ENCODE data around the gene CDKN1C. TPM values are rescaled to one million over a fixed set of nuclear protein-coding genes. Genes with fewer than 3 reads are reported as not detected.
A peak's percentile ranks its signal among the peaks of the same experiment; 100 is the strongest.

CDKN1C gene
- total RNA-seq, 1 experiment from 2014 or later = 9.1 TPM

DNA sequence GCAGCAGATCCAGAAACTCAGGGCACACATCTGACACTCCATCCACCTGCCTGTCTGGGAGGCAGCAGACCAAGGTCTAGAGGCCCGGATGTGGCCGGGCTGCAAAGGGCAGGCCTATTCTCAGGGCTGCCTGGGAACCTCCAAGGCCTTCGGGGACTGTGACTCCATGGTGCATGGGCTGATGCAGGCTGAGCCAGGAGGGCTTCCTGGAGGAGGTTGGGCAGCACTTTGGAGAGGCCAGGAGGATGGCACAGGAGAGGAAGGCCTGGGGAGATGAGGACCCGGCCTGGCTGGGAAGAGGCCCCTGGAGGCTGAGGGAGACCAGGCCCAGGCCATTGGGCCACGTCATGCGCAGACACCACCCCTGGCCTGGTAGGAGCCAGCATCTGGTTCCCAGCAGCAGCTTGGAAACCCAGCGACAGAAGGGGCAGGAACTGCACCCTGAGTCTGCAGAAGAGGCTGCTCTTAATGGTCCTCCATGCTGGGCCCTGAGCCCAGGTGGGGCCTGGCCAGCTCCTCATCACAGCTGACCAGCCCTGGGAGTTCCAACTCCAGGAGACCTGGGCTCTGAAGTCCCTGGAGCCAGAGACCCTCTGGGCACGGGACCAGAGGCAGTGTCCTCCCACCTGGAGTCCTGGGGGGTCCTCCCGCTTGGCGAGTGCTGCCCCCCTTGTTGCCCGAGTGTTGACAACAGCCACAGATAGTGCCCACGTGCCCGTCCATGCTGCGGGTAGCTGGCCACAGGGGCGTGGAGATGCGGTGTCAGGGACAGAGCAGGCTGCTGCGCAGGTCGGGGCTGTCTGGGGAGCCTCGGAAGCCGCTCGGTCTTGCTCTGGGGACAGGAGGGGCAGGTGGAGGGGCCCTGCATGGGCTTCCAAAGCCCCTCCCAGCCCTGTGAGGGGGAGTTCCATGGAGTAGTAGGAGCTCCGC is 38.1 kb upstream of the CDKN1C start:
- peak; percentile 30 for DNase-seq (ENCODE audit: low spot score)

DNA sequence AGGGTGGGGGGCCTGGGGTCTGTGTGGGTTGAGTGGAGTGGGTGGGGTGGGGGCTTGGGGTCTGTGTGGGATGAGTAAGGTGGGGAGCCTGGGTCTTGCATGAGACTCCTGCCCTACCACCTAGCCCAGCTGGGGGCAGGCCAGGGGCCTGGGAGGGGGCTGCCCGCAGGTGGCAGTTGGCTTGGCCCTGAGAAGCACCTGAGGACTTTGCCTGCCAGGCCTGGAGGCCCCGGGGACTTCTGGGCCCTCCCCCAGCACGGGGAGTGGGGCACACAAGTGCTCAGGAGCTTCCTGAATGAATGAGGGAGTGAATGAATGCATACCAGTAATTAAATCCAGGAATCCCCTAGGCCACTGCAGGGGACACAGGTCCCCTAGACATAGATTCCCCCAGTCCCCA is 37.1 kb upstream of the CDKN1C start:
- no peak for DNase-seq (ENCODE audit: low spot score)

DNA sequence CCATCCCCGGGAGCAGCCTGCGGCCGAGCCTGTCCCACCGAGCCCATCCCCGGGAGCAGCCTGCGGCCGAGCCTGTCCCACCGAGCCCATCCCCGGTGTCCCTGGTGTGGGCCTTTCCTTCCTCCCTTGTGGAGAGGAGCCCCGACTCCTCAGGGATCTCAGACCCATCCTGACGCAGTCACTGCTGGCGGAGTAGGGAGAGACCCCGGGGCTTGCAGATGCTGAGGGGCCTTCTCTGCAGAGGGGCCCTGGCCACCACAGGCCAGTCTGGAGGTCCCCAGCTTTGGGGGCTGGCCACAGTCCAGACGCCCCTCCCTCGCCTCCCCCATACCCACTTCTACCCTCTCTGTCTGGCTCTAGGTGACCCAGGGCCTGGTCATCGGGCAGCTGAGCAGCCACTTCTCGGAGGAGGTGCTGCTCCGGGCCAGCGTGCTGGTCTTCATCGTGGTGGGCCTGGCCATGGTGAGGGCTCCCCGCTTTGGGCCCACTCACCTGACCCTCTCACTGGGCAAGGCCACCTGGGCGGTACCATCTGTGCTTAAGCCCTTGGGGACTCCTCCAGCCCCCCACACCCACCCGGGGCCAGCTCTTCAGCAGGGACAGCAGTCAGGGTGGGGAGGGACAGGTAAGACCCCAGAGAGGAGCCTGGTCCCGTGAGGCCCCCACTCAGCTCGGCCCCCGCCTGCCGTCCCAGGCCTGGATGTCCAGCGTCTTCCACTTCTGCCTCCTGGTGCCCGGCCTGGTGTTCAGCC is 36.3 kb upstream of the CDKN1C start:
- no peak for DNase-seq (ENCODE audit: low spot score)

DNA sequence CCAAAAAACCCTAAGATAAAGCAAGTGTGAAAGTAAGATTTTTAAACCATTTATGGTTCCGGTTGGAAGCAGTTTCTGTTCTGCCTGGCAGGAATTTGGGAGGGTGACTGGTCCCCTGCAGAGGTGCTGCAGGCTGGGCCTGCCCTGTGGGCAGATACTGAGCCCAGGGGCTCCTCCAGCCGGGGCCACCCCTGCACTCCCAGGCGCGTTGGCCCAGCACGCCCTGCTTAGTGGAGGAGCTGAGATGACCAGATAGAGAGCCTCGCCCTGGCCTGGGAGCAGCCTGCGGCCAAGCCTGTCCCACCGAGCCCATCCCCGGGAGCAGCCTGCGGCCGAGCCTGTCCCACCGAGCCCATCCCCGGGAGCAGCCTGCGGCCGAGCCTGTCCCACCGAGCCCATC is 35.7 kb upstream of the CDKN1C start:
- no peak for DNase-seq (ENCODE audit: low spot score)

DNA sequence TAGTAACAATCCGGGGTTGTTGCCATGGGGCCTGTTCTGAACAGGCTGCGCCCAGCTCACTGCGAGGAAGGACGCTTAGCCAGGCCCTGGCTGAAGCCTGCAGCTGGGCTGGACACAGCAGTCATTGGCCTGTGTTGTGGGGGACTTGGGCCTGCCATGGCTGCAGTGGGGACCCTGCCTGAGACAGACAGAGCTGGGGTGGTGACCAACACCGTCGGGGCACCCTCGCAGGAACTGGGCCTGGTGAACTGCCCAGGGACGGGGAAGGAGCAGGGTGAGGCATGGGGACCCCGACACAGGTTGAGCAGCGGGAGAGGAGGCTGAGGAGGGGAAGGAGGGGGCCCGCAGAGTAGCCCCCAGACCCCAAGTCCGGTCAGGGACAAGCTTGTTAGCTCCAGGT is 34.8 kb upstream of the CDKN1C start:
- DNase-seq (ENCODE audit: low spot score) = no peak

DNA sequence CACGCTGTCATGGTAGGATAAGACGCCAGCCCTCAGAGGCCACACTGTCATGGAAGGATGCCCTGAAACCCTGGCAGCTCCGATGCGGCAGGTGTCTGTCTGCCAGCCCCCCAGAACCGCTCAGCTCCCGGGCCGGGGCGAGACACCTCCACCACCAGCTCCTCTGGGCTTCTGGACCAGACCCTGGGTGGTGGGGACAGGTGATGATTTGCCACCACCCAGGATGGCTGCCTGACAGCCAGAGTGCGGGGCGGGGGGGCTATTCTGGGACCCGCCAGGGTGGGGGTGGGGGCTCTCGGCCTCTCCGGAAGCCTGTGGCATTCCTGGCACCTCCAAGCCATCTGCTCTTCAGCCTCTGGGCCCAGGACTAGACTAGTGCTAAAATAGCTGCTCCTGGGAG is 34.3 kb upstream of the CDKN1C start:
- no peak for DNase-seq (ENCODE audit: low spot score)

DNA sequence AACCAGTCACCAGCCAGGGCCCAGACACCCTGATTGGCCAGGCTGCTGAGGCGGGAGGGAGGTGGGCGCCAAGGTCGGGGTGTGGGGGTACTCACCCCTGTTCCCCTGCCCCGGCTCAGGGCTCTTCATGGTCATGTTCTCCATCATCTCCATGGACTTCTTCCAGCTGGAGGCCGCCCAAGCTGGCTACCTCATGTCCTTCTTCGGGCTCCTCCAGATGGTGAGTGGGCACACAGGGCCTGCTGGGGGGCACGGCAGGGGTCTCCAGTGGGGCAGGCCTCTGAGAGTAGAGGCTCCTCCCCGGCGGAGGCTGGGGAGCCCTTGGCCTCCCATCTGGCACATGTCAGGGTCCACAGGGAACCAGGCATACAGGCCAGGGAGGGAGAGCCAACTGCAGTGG is 33.6 kb upstream of the CDKN1C start:
- no peak for DNase-seq (ENCODE audit: low spot score)

DNA sequence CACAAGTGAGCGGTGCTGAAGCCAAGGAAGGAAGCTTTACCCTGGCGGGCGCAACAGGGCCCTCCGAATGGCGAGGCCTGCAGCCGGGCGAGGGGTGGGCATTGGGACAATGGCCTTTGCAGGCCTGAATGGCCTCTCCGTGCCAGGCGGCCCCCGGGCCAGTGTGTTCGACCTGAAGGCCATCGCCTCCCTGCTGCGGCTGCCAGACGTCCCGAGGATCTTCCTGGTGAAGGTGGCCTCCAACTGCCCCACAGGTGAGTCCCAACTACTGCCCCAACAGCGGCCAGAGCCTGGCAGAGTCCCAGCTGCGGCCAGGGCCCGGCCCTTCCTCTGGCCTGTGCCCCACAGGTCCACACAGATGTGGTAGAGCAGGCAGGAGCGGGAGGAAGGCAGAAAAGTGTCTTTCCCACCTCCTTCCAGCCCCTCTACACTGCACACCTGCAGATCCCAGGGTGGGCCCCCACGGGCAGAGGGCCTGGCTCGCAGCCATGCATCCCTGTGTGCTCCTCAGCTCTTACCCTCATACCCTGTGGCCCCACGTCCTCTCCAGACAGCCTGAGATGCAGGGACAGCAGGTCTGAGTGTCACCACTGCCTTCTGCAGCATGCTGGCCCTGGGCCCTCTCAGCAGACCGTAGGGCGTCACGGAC is 32.4 kb upstream of the CDKN1C start:
- DNase-seq (ENCODE audit: low spot score) = no peak

DNA sequence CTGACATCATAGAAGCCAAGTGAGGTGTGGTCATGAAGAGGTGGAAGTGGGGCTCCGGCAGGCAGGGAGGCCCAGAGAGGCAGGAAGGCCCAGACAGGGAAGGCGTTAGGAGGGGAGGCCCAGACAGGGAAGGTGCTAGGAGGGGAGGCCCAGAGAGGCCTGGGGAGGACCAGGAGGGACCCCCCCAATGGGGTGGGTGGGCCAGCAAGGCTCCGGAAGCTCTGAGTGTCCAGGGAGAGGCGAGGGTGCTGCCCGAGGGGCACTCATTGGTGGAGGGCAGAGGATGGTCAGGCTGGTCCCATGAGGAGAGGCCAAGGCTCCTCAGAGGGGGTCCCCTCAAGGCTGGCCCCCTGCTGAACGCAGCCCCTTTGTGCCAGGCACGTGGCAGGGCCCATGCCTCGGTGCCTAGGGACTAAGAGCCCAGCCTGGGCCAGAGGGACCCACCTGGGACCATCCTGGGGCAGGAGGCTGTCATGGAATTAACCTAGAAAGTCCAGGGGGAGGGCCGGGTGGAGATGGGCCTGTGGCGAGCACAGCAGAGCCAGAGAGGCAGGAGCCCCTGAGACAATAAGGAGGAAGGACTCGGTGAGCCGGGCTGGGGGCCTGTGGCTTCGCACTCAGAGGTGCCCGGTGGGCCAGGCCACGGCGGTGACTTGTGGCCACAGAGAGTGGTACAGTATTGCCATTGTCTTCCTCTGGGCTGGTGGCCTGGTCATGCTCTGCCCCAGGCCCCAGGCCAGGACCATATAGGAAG is 31.5 kb upstream of the CDKN1C start:
- DNase-seq (ENCODE audit: low spot score) = no peak

DNA sequence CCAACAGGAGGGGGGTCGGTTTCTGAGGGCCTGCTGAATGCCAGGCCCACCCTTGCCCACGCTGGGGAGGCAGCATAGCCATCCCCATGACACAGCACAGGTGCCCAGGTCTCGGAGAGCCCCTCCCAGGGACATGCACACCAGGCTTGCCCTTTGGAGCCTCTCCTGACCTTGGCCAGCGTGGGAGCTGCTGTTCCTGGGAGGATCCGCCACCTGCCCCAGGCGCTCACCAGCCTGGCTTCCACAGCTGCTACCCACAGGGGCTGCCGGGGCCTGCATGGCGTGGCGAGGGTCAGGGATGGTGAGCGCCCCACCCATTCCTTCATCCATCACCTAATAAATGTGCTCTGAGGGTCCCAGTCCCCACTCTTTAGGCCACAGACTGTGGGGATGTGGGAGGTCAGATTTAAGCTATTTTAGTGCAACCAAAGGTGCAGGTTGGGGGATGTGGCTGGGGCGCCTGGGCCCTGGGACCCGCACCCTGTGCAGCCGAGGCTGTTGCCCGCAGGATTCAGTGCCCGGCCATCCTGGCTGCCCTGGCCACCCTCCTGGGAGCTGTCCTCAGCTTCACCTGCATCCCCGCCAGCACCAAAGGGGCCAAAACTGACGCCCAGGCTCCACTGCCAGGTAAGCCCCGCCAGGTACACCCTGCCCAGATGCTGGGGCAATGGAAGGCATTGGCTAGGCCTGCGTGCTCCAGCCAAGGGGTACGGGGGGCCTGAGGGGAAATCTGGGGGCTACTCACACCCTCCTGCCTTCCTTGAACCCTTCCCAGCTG is 30.7 kb upstream of the CDKN1C start:
- DNase-seq (ENCODE audit: low spot score) = no peak

DNA sequence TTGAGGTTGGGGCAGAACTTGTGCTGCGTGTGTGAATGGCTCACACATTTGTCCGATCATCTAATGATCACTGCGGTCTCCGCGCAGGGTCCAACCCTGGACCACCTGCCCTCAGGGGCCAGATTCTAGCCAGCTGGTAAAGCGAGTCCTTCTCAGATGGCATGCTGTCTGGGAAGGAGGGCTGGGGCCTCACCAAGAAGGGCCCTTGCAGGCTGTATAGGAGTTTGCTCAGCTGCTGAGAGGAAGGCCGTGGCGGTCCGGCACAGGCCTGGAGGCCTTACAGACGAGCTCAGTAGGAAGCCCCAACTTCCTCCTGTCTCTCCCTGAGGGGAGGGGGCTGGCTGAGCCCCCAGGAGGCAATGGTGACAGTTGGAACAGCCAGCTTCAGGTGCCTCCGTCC is 29.9 kb upstream of the CDKN1C start:
- DNase-seq (ENCODE audit: low spot score) = no peak

DNA sequence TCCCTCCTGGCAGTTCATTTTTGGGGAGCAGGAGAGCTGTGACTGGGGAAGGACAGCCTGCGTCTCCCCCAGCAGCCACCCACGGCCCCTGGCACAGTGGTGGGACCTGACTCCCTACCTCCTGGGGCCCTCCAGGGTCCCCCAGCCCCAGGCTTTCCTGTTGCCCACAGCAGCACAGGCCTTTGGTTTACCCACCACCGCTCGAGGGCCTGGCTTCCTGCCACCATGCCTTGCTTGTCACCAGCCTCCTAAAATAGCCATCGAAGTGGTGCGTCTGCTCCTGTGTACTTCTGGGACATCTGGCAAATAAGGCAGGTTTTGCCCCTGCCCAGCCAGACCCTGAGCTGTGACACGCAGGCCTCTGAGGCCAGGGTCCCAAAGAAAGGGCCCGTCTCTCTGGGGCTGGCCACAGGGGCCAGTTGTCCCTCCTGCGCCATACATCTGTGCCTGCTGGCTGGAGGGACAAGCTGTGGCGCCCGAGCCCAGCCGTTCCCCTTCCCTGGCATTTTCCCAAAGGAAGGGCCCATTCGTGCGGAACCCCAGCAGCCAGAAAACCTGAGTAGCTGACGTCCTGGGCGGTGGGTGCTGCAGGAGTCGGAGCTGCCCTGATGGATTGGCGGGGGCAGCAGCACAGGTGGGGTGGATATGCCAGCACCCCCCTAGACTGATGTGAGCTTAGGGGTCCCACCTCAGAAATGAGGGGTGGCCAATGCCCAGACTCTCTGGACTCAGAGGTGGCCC is 29.1 kb upstream of the CDKN1C start:
- no peak for DNase-seq (ENCODE audit: low spot score)

DNA sequence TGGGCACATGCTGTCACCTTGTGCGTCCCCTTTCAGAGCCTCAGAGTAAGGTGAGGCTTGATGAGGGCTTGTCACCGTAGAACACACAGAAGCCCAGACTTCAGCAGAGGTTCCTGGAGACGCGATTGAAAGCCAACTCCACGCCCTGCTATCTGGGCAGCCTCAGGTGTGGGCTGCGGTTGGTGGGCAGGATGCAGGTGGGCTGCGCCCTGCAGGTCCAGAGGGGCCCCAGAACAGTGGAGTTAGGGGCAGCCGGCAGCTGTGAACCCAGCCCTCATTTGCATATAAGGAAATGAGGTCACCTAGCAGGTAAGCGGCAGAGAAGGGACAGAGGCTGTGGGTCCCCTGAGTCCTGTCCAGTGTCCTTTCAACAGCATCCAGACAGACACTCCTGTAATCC is 28.2 kb upstream of the CDKN1C start:
- no peak for DNase-seq (ENCODE audit: low spot score)

DNA sequence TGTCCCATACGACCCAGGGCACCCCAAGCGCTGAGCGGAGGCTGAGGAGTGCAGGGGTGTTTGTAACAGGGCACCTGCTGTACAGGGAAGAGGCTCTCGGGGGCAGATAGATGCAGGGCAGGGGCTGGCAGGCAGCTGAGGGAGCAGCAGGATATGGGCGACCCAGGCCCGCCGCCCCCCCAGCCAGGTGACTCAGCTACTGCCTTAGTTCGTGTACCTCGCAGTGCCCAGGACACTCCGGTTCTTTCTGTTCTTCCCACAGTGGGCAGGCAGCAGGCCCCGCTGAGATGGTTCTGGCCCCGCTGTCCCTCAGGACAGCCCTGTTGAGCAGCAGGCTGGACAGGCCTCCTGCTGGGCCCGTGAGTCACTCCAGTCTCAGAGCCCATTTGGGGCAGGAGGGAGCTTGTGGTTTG is 27.4 kb upstream of the CDKN1C start:
- peak; percentile 54 for DNase-seq (ENCODE audit: low spot score)

DNA sequence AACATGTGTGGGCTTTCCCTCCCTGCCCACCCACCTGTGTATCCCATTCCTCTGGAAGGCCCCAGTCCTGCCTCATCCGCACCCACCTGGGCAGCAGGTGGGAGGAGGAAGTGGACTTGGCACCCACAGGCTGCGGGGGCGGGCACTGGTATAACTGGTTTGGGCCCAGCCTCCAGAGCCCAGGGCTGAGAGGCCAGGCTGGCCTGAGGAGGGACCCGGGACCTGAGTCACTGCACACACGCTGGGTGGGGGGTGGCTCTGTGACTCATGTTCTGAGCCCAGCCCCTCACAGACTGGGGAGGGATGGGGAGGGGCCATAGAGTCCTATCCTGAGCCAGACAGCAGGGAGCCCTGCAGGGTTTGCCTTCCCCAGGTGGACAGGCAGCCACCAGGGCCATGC is 26.9 kb upstream of the CDKN1C start:
- peak; percentile 100 for DNase-seq (ENCODE audit: low spot score)

DNA sequence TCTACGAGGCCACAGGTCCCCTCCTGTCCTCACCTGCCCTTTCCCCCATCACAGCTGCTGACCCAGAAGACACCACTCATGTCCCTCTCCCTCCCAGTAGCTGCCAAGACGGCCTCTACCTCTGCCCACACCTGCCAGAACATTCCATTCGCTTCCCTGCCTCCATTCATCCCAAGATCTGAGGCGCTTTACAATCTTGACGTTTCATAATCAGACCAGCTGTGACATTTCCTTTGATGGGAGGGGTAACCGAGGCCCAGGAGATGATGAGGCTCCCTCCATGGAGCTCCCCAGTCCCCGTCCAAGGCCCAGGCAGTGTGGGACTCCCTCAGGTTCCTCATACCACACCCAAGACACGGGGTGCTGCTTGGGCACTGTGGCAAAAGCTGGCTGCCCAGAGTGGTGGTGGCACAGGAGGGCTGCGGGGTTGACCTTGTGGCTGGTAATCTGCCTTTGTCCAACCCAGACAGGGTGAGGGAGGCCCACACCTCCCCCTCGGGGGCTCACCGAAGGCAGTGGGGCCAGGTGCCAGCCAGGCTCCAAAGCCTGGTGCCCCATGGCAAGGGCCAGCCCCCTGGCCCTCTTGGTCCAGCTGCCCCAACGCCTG is 26.3 kb upstream of the CDKN1C start:
- peak; percentile 85 for DNase-seq (ENCODE audit: low spot score)

DNA sequence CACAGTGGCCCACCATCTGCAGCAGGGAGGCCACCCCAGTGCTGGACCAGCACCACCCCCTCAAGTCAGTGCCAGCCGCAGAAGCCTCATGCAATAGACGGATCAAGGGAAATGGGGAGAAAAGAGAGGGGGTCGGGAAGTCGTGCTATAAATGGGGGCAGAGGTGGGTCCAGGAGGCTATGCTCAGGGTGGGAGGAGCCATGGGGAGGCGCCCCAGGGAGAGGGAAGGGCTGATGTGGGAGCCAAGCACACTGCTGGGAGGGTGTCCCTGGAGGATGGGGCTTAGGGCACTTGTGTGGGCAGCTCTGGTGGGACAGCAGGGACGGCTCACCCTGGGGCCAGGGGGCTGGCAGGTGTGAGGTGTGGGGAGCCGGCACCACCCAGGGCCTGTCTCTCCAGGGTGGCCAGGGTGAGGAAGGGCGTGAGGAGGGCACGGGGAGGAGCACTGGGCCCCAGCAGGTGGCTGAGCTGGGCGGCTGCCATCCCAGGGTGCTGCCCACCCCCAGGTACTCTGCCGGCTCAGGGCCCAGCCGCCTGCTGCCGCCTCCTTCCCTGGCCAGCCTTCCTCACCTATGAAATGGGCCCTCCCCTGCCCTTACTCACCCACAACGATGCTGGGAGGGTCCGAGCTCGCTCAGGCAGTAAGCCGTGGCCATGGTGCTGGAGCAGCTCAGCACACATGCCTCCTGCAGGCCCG is 25.7 kb upstream of the CDKN1C start:
- DNase-seq (ENCODE audit: low spot score) = peak; percentile 70

DNA sequence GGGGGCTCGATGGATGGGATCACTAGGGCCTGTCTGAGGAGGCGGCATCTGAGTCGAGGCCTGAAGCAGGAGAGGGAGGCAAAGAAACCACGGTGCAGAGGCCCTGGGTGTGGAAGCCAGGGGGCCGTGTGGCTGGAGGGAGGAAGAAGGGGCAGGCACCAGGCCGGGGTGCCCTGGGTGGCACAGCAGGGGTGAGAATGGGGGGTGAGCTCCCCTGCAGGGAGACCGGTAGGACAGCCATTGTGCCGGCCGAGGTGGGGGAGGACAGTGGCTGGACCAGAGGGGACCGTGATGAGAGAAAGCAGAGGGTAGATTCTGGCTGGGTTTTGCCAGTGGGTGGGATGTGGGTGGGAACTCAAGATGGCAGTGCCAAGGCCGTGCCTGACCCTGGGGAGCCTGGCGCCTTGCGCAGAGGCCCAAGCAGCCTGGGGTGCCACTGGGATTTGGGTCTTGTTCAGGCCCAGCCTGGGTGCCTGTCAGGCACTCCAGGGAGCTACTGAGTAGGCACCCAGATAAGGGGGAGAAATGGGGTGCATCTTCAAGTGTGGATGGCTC is 24.9 kb upstream of the CDKN1C start:
- DNase-seq (ENCODE audit: low spot score) = no peak

All from HT-29 (cell line).